ENCODE data around the gene ENC1. TPM values are rescaled to one million over a fixed set of nuclear protein-coding genes. Genes with fewer than 3 reads are reported as not detected.

ENC1 gene
- polyA plus RNA-seq, 1 of the 3 experiments (the other 2 are of a cell fraction), result 20.3 TPM

GRCh38 chr5:74640954-74641734 lies 616 bp upstream of the ENC1 start:
- peaks cover 38% of the 10 kb centered on the region for H3F3A ChIP-seq (replicated peaks; ENCODE audit: insufficient read depth)
- H3K9me2 ChIP-seq, result no peaks in the 10 kb centered on the region
- peak overlapping the region; percentile 90 to 94 for H3K27ac ChIP-seq (ENCODE audit: low read depth in 2 of 2, low read length in 1 of 2)
- peaks cover 28% of the 10 kb centered on the region for H4K20me1 ChIP-seq (ENCODE audit: insufficient read depth)
- ChIA-PET POLR2A (no interaction called here), CTCF (interaction anchor here (0.5 to 9.2 kb wide), 65 partner anchors 9 to 754 kb away, joined by 3 to 124 read pairs (median 4); no protein-coding TSS in a partner anchor)
- H3K4me2 ChIP-seq, result peak overlapping the region; percentile 96
- peak overlapping the region; percentile 84 to 87 for H3K4me3 ChIP-seq (ENCODE audit: low read depth in 2 of 2, low read length in 1 of 2)
- H2AFZ ChIP-seq (ENCODE audit: low read depth), result peak overlapping the region; percentile 93
- peak; percentile 79 for DNase-seq
- H3K36me3 ChIP-seq (replicated peaks in 1 of 2; ENCODE audit: control insufficient read depth in 1 of 2, insufficient read depth in 2 of 2, low read length in 1 of 2), result peaks cover 0 to 6% of the 10 kb centered on the region in 2 experiments
- H3K79me2 ChIP-seq (ENCODE audit: insufficient read depth), result peaks cover 42% of the 10 kb centered on the region
- H3K4me1 ChIP-seq (ENCODE audit: control insufficient read depth in 1 of 2, insufficient read depth in 2 of 2, low read depth in 1 of 2, low read length in 1 of 2), result peaks cover 22 to 24% of the 10 kb centered on the region in 2 experiments
- WGBS (ENCODE audit: low lambda C conversion rate), result 4% methylated on average over 15 of the region's 47 CpGs
- no peaks in the 10 kb centered on the region for H3K9me3 ChIP-seq
- TF ChIP-seq USF1 (IDR thresholded peaks at IDR 0.05; ENCODE audit: borderline replicate concordance, low read depth) (peak; percentile 85), EP300 (IDR thresholded peaks at IDR 0.05; ENCODE audit: borderline replicate concordance in 1 of 2, low read depth in 1 of 2, low read length in 1 of 2) (no peak), MAX (IDR thresholded peaks at IDR 0.05; ENCODE audit: low read depth) (peak; percentile 95), REST (IDR thresholded peaks at IDR 0.05; ENCODE audit: low read depth, low read length) (no peak), CHD2 (IDR thresholded peaks at IDR 0.05; ENCODE audit: low read length, partially characterized antibody) (no peak), TEAD4 (IDR thresholded peaks at IDR 0.05; ENCODE audit: borderline replicate concordance, insufficient read depth) (peak; percentile 13; the same call in 1 of the 2 replicates), SMC3 (IDR thresholded peaks at IDR 0.05; ENCODE audit: low read depth, low read length) (no peak; the same call in 1 of the 2 replicates), RFX5 (IDR thresholded peaks at IDR 0.05; ENCODE audit: low read length) (no peak), MXI1 (IDR thresholded peaks at IDR 0.05; ENCODE audit: low read depth, low read length) (peak; percentile 91), USF2 (IDR thresholded peaks at IDR 0.05; ENCODE audit: borderline replicate concordance, low read depth, low read length) (peak; percentile 47), NFIC (IDR thresholded peaks at IDR 0.05; ENCODE audit: borderline replicate concordance) (peak; percentile 89), FOXM1 (IDR thresholded peaks at IDR 0.05; ENCODE audit: low read depth) (peak; percentile 98), ZBTB33 (IDR thresholded peaks at IDR 0.05; ENCODE audit: borderline replicate concordance, low read depth) (no peak), JUND (IDR thresholded peaks at IDR 0.05) (no peak), PBX3 (IDR thresholded peaks at IDR 0.05) (0 out of 2 replicates have a peak, but pooled peaks have one; percentile 15), TAF1 (IDR thresholded peaks at IDR 0.05; ENCODE audit: borderline replicate concordance, low read depth, low read length) (peak; percentile 49; the same call in 1 of the 2 replicates), YY1 (IDR thresholded peaks at IDR 0.05; ENCODE audit: low read depth) (no peak), SIN3A (IDR thresholded peaks at IDR 0.05; ENCODE audit: borderline replicate concordance, low read depth, low read length) (0 out of 2 replicates have a peak, but pooled peaks have one; percentile 10), POLR2AphosphoS5 (IDR thresholded peaks at IDR 0.05; ENCODE audit: low read depth, low read length) (peak; percentile 27; the same call in 1 of the 2 replicates)
- H3K27me3 ChIP-seq (ENCODE audit: insufficient read depth), result no peaks in the 10 kb centered on the region
- H3K9ac ChIP-seq, result peak overlapping the region; percentile 94
